Measurements from ENCODE around the gene PTPN7. TPM values are rescaled to one million over a fixed set of nuclear protein-coding genes. Genes with fewer than 3 reads are reported as not detected.

The PTPN7 gene
- total and polyA plus RNA-seq, 2 donors (not counting 3 experiments of a cell fraction or from before 2014, with no cell fraction given) = 0.86 to 1.8 TPM

- Histone ChIP-seq H3K36me3 (ENCODE audit: control insufficient read depth in 2 of 2, extremely low read depth in 1 of 2, insufficient read depth in 2 of 2, low read length in 2 of 2) (no peaks in the 10 kb centered on the region), H3K9me1 (replicated peaks; ENCODE audit: control insufficient read depth, extremely low read depth, insufficient read depth, low read length) (no peaks in the 10 kb centered on the region), H3K79me2 (ENCODE audit: control insufficient read depth, insufficient read depth, low read length) (no peaks in the 10 kb centered on the region), H3K4me1 (ENCODE audit: control insufficient read depth, extremely low read depth, insufficient read depth, low read length) (no peaks in the 10 kb centered on the region), H3K4me3 (replicated peaks in 1 of 3; ENCODE audit: insufficient read depth in 1 of 3, low read depth in 1 of 3, low read length in 3 of 3) (no peak overlapping the region), H2AFZ (ENCODE audit: low read depth, low read length) (no peak overlapping the region), H3K27ac (ENCODE audit: insufficient read depth, low read depth, low read length) (no peak overlapping the region), H3K27me3 (ENCODE audit: control insufficient read depth in 2 of 2, insufficient read depth in 2 of 2, low read length in 2 of 2) (peaks cover 13 to 25% of the 10 kb centered on the region in 2 experiments), H4K20me1 (replicated peaks; ENCODE audit: control insufficient read depth, extremely low read depth, insufficient read depth, low read length) (no peaks in the 10 kb centered on the region), H3K4me2 (ENCODE audit: insufficient read depth, low read length) (no peak overlapping the region), H3K9me3 (replicated peaks; ENCODE audit: control insufficient read depth, insufficient read depth, low read length) (no peaks in the 10 kb centered on the region), H3K9ac (replicated peaks; ENCODE audit: extremely low read depth, insufficient read depth, low read length) (no peak overlapping the region)
- no peak for DNase-seq (ENCODE audit: low read depth, low spot score)
- dilution Hi-C loops (cut with MboI; ENCODE audit: extremely low pct_ligation_motif_present, low sequenced_read_pairs) = loop anchor here (25.0 kb wide), 1 partner anchor 111 kb away; no protein-coding TSS in a partner anchor
- intact Hi-C loops (cut with micrococcal nuclease) = no loop called here
- CTCF ChIA-PET = interaction anchor here (1.0 to 4.9 kb wide), 2 partner anchors 8 to 12 kb away, joined by 3 to 24 read pairs; no protein-coding TSS in a partner anchor
- FAIRE-seq = no peak
- BruUV-seq (replicated peaks) = no TSS peak
- POLR2A ChIA-PET = no interaction called here
- TF ChIP-seq POLR2A (IDR thresholded peaks at IDR 0.05; ENCODE audit: low read depth, low read length) (no peak), POLR2AphosphoS5 (IDR thresholded peaks at IDR 0.05; ENCODE audit: insufficient read depth, low read depth, low read length) (no peak), EZH2 (IDR thresholded peaks at IDR 0.05; ENCODE audit: borderline replicate concordance, low read depth, low read length, severe bottlenecking) (no peak), FOS (IDR thresholded peaks at IDR 0.05; ENCODE audit: borderline replicate concordance, insufficient read depth, low read length) (no peak), JUN (IDR thresholded peaks at IDR 0.05; ENCODE audit: borderline replicate concordance, insufficient read depth, insufficient read length, low read depth) (no peak), MAX (IDR thresholded peaks at IDR 0.05; ENCODE audit: insufficient read depth, insufficient read length) (no peak), GATA2 (IDR thresholded peaks at IDR 0.05; ENCODE audit: insufficient read depth, insufficient read length, low read depth, low read length) (no peak), MYC (IDR thresholded peaks at IDR 0.05; ENCODE audit: low read depth, low read length) (no peak), CTCF (IDR thresholded peaks at IDR 0.05; ENCODE audit: extremely low read depth in 1 of 2, insufficient read depth in 1 of 2, low read depth in 1 of 2, low read length in 2 of 2) (no peak)
Observed at GRCh38 chr1:202201266-202201665, 40.9 kb upstream of the PTPN7 start.

All from endothelial cell of umbilical vein (primary cell).